K562 (cell line): Measurements from ENCODE around the gene DTNBP1. TPM values are rescaled to one million over a fixed set of nuclear protein-coding genes. Genes with fewer than 3 reads are reported as not detected.
A peak's percentile ranks its signal among the peaks of the same experiment; 100 is the strongest.

Experiments
- BACH1 ChIP-seq: fragments of 200-800 bp; sonication (Bioruptor generic); IDR thresholded peaks from 2 replicates; pipeline ENCODE4 v1.6.1; 2016; ENCODE audit warnings: missing genetic modification characterization, missing compliant biosample characterization
- CHD4 ChIP-seq: fragments of 200-600 bp; sonication (generic); IDR thresholded peaks from 3 replicates; pipeline ENCODE4 v1.6.1; 2012; ENCODE audit warnings: low read depth, mild to moderate bottlenecking, mixed read lengths, low read length, inconsistent platforms; ENCODE audit not compliant: insufficient read depth, insufficient replicate concordance, poor library complexity, severe bottlenecking
- ELK3 ChIP-seq: fragments of 450-650 bp; formaldehyde crosslinking; IDR thresholded peaks from 2 replicates; pipeline ENCODE4 v1.4.0; 2020; ENCODE audit warnings: mild to moderate bottlenecking
- NCOR1 ChIP-seq: fragments of 450-650 bp; IDR thresholded peaks from 2 replicates; pipeline ENCODE4 v1.6.1; 2016; ENCODE audit warnings: mild to moderate bottlenecking, moderate library complexity
- TCF7L2 ChIP-seq: fragments of 150-350 bp; IDR thresholded peaks from 2 replicates; pipeline ENCODE4 v1.6.1; 2016; ENCODE audit warnings: low read depth, mild to moderate bottlenecking, low read length, moderate library complexity
- TEAD4 ChIP-seq, 2 experiments: sonication (generic) in 1 of 2; formaldehyde crosslinking in 1 of 2; IDR thresholded peaks; 2 replicates each; pipeline versions ENCODE4 v1.6.1 to v1.8.0; 2012 to 2022; ENCODE audit warnings: borderline replicate concordance in 1 of 2, inconsistent platforms in 1 of 2, low read length in 1 of 2, mild to moderate bottlenecking in 1 of 2, missing genetic modification reagents in 1 of 2
- TFAP4 ChIP-seq: sonication (generic); formaldehyde crosslinking; IDR thresholded peaks from 2 replicates; pipeline ENCODE4 v1.8.0; 2022; ENCODE audit warnings: missing genetic modification reagents, mild to moderate bottlenecking, moderate library complexity, borderline replicate concordance
- THAP12 ChIP-seq: fragments of 250-450 bp; sonication (Bioruptor Pico); IDR thresholded peaks from 2 replicates; pipeline ENCODE4 v1.9.0; 2021; ENCODE audit warnings: mild to moderate bottlenecking, inconsistent platforms
- ZFP30 ChIP-seq: fragments of 250-450 bp; sonication (Bioruptor Pico); IDR thresholded peaks from 2 replicates; pipeline ENCODE4 v1.8.0; 2022; ENCODE audit warnings: moderate library complexity, mild to moderate bottlenecking, inconsistent platforms, borderline replicate concordance
- ZFP36 ChIP-seq: fragments of 150-350 bp; IDR thresholded peaks from 2 replicates; pipeline ENCODE4 v1.6.1; 2018; ENCODE audit warnings: low read length, low read depth; ENCODE audit not compliant: partially characterized antibody
- ZNF449 ChIP-seq: fragments of 250-450 bp; sonication (Bioruptor Pico); IDR thresholded peaks from 2 replicates; pipeline ENCODE4 v1.8.0; 2022; ENCODE audit warnings: moderate library complexity, mild to moderate bottlenecking, inconsistent platforms
- ZNF717 ChIP-seq: fragments of 250-450 bp; sonication (Bioruptor Pico); IDR thresholded peaks from 2 replicates; pipeline ENCODE4 v1.5.0; 2021
- polyA plus RNA-seq, 8 experiments: library from polyadenylated mRNA; depleted of rRNA in 4 of 8; stranded (reverse) in 5 of 8; unstranded in 3 of 8; fragments of >200 nt; fragmentation: Nextera tagmentation in 2 of 8; fragmentation: Illumina TruSeq in 1 of 8; extraction: Ambion mirVana in 2 of 8; extraction: Trizol in 1 of 8; gene quantifications; 2 replicates each; pipeline versions ENCODE4 v1.2.1 to v1.2.3, GENCODE V29; 2011 to 2014; ENCODE audit warnings: inconsistent platforms in 1 of 8, missing spikeins in 1 of 8
- total RNA-seq, 7 experiments: library from RNA; depleted of rRNA in 6 of 7; stranded (reverse); fragments of >200 nt in 6 of 7; fragmentation: Illumina TruSeq in 2 of 7; extraction: Trizol in 2 of 7; gene quantifications; 2 replicates each; pipeline versions ENCODE4 v1.2.1 to v1.2.3, GENCODE V29; 2011 to 2021; ENCODE audit warnings: low replicate concordance in 1 of 7

The DTNBP1 gene
- total and polyA plus RNA-seq, 9 of the 15 experiments (the other 6 are each of a cell fraction or from before 2014, with no cell fraction given) = 16.7 to 54.5 (median 21.4) TPM

- TF ChIP-seq TFAP4 (CRISPR knock-in tag) = peak; percentile 18; the same call in 1 of the 2 replicates
- no peak for TF ChIP-seq CHD4
- TF ChIP-seq ZFP30 (CRISPR knock-in tag) = no peak
- no peak for TF ChIP-seq ZFP36
- TF ChIP-seq BACH1 = peak; percentile 49; the same call in 1 of the 2 replicates
- TF ChIP-seq ZNF449 (CRISPR knock-in tag) = no peak
- no peak for TF ChIP-seq ELK3 (CRISPR knock-in tag)
- no peak for TF ChIP-seq THAP12 (CRISPR knock-in tag)
- TF ChIP-seq ZNF717 (CRISPR knock-in tag) = no peak
- TF ChIP-seq NCOR1 = no peak
- no peak for TF ChIP-seq TCF7L2
- no peak for TF ChIP-seq TEAD4 (IDR thresholded peaks at IDR 0.05; ENCODE audit: low read length)
- no peak for TF ChIP-seq TEAD4 (CRISPR knock-in tag; IDR thresholded peaks at IDR 0.05; ENCODE audit: borderline replicate concordance)
These were observed 109.0 kb downstream of the DTNBP1 start (continued) for GRCh38 chr6:15553736-15554294.
